K562 (cell line): ENCODE results near the gene NKIRAS2. TPM values are rescaled to one million over a fixed set of nuclear protein-coding genes. Genes with fewer than 3 reads are reported as not detected.

Experiments
- ATAC-seq: fragments of 200-7000 bp; cut with Tn5 transposase; 3 replicates; pipeline ENCODE4 v1.9.1; 2020; ENCODE audit warnings: moderate library complexity
- BruUV-seq: library from RNA; stranded (reverse); fragments of 400-500 nt; replicated peaks from 2 replicates; lab custom pipeline; 2021; lab: Mats Ljungman, UMichigan
- CTCF ChIA-PET: fragments of 300-600 bp; formaldehyde crosslinking; extraction: SDS; loops from one replicate; lab custom pipeline; 2021; ENCODE audit warnings: low intra/inter-chr PET ratio; lab: Yijun Ruan, JAX
- POLR2A ChIA-PET: fragments of 300-600, 350-650 bp; sonication (Branson Sonifier 250); formaldehyde crosslinking; extraction: SDS; loops from one replicate; lab custom pipeline; 2021; ENCODE audit warnings: antibody characterized with exemption, inconsistent platforms; lab: Yijun Ruan, JAX
- DNase-seq, 4 experiments: peaks; one replicate each; pipeline versions ENCODE4 v3.0.0 to v3.0.0-alpha.2; 2011 to 2018; ENCODE audit warnings: low spot score in 3 of 4, mixed read lengths in 3 of 4; ENCODE audit errors: extremely low read depth in 1 of 4
- FAIRE-seq: peaks from 2 replicates; lab custom pipeline; 2011; peaks lifted over from hg19 to GRCh38; lab: Jason Lieb, UNC
- H2AFZ ChIP-seq: 2 replicates; pipeline ENCODE4 v1.6.0; 2011; ENCODE audit warnings: low read depth, low read length, control low read depth, inconsistent platforms
- H3K27ac ChIP-seq: fragments of 200-600 bp; 3 replicates; pipeline ENCODE4 v1.8.0; 2011; ENCODE audit warnings: low read depth, mild to moderate bottlenecking, control low read depth, inconsistent platforms, low read length, moderate library complexity, mixed read lengths; ENCODE audit errors: extremely low read depth
- H3K27me3 ChIP-seq, 2 experiments: fragments of 300-600 bp in 1 of 2; 2 replicates in 1 of 2; 3 replicates in 1 of 2; pipeline versions ENCODE4 v1.6.0 to v1.8.0; 2011; ENCODE audit warnings: inconsistent platforms in 2 of 2, low read length in 2 of 2, mild to moderate bottlenecking in 1 of 2, mixed read lengths in 1 of 2, moderate library complexity in 1 of 2; ENCODE audit not compliant: control insufficient read depth in 2 of 2, insufficient read depth in 2 of 2
- H3K36me3 ChIP-seq: fragments of 300-600 bp; 3 replicates; pipeline ENCODE4 v1.8.0; 2011; ENCODE audit warnings: mild to moderate bottlenecking, low read length, inconsistent platforms; ENCODE audit not compliant: control insufficient read depth, insufficient read depth
- H3K4me1 ChIP-seq, 2 experiments: fragments of 200-600 bp in 1 of 2; replicated peaks in 1 of 2; 2 replicates in 1 of 2; 3 replicates in 1 of 2; pipeline versions ENCODE4 v1.5.1 to v1.8.0; 2011; ENCODE audit warnings: inconsistent platforms in 2 of 2, low read length in 2 of 2, mild to moderate bottlenecking in 1 of 2, mixed read lengths in 1 of 2, moderate library complexity in 1 of 2; ENCODE audit not compliant: control insufficient read depth in 2 of 2, insufficient read depth in 2 of 2
- H3K4me2 ChIP-seq: 2 replicates; pipeline ENCODE4 v1.6.1; 2011; ENCODE audit warnings: low read length, control low read depth, inconsistent platforms, mixed read lengths; ENCODE audit not compliant: insufficient read depth
- H3K4me3 ChIP-seq: fragments of 200-600 bp; sonication (generic), shearing (Covaris generic); 2 replicates; pipeline ENCODE4 v1.5.1; 2016; ENCODE audit warnings: control low read depth, inconsistent platforms
- H3K79me2 ChIP-seq: fragments of 200-600 bp; 3 replicates; pipeline ENCODE4 v1.8.0; 2011; ENCODE audit warnings: low read length, inconsistent platforms; ENCODE audit not compliant: control insufficient read depth, insufficient read depth
- H3K9ac ChIP-seq, 2 experiments: 2 replicates each; pipeline versions ENCODE4 v1.6.0 to v1.6.1; 2011; ENCODE audit warnings: low read depth in 2 of 2, low read length in 2 of 2, control low read depth in 1 of 2, inconsistent platforms in 1 of 2, mild to moderate bottlenecking in 1 of 2, mixed read lengths in 1 of 2; ENCODE audit not compliant: insufficient read depth in 1 of 2
- H3K9me1 ChIP-seq: one replicate; pipeline ENCODE4 v1.6.0; 2011; ENCODE audit warnings: inconsistent platforms, mild to moderate bottlenecking, low read length, moderate library complexity; ENCODE audit not compliant: control insufficient read depth, insufficient read depth
- H3K9me3 ChIP-seq: replicated peaks from 2 replicates; pipeline ENCODE4 v1.5.1; 2011; ENCODE audit warnings: low read depth, low read length, inconsistent platforms; ENCODE audit not compliant: control insufficient read depth, insufficient read depth
- H4K20me1 ChIP-seq: replicated peaks from 2 replicates; pipeline ENCODE4 v1.6.1; 2011; ENCODE audit warnings: low read length, inconsistent platforms, mixed read lengths; ENCODE audit not compliant: control insufficient read depth, insufficient read depth
- CHAMP1 ChIP-seq: fragments of 450-650 bp; IDR thresholded peaks from 2 replicates; pipeline ENCODE4 v1.6.1; 2016; ENCODE audit warnings: mild to moderate bottlenecking
- CREB3 ChIP-seq: fragments of 450-650 bp; conservative IDR thresholded peaks from 2 replicates; pipeline ENCODE4 v1.6.1; 2016; ENCODE audit warnings: missing genetic modification characterization, low read depth, mild to moderate bottlenecking, missing compliant biosample characterization, moderate library complexity
- CTBP1 ChIP-seq: fragments of 450-650 bp; IDR thresholded peaks from 2 replicates; pipeline ENCODE4 v1.6.1; 2016; ENCODE audit warnings: borderline replicate concordance
- MCM7 ChIP-seq, 2 experiments: fragments of 450-650 bp; IDR thresholded peaks; 2 replicates each; pipeline ENCODE4 v1.6.1; 2016 to 2018
- NFRKB ChIP-seq: fragments of 450-650 bp; IDR thresholded peaks from 2 replicates; pipeline ENCODE4 v1.6.1; 2016; ENCODE audit warnings: low read depth
- NUFIP1 ChIP-seq: fragments of 450-650 bp; IDR thresholded peaks from 2 replicates; pipeline ENCODE4 v1.6.1; 2018; ENCODE audit not compliant: partially characterized antibody
- ZNF316 ChIP-seq: fragments of 450-650 bp; IDR thresholded peaks from 2 replicates; pipeline ENCODE4 v1.6.1; 2016
- ZNF766 ChIP-seq: fragments of 200-800 bp; sonication (Bioruptor generic); conservative IDR thresholded peaks from 2 replicates; pipeline ENCODE4 v1.6.1; 2016; ENCODE audit warnings: missing genetic modification characterization, missing compliant biosample characterization
- WGBS: fragments of 100-300 bp; shearing (Covaris generic); methylation state at CpG from one replicate; pipeline ENCODE4 v1.1.6; 2016; ENCODE audit warnings: low coverage, mixed read lengths; ENCODE audit not compliant: insufficient coverage; ENCODE audit errors: missing lambda C conversion rate; 5-methylcytosine and 5-hydroxymethylcytosine counted together
- in situ Hi-C: fragments of 300-500 bp; cut with MboI; formaldehyde crosslinking; loops from 4 replicates; pipeline ENCODE4 v1.15.0; 2018; ENCODE audit warnings: inconsistent platforms, mixed read lengths
- intact Hi-C: fragments of 100-400 bp; cut with micrococcal nuclease; formaldehyde crosslinking; loops from 2 replicates; pipeline ENCODE4 v1.14.2; 2022
- polyA plus RNA-seq, 8 experiments: library from polyadenylated mRNA; depleted of rRNA in 4 of 8; stranded (reverse) in 5 of 8; unstranded in 3 of 8; fragments of >200 nt; fragmentation: Nextera tagmentation in 2 of 8; fragmentation: Illumina TruSeq in 1 of 8; extraction: Ambion mirVana in 2 of 8; extraction: Trizol in 1 of 8; gene quantifications; 2 replicates each; pipeline versions ENCODE4 v1.2.1 to v1.2.3, GENCODE V29; 2011 to 2014; ENCODE audit warnings: inconsistent platforms in 1 of 8, missing spikeins in 1 of 8
- total RNA-seq, 7 experiments: library from RNA; depleted of rRNA in 6 of 7; stranded (reverse); fragments of >200 nt in 6 of 7; fragmentation: Illumina TruSeq in 2 of 7; extraction: Trizol in 2 of 7; gene quantifications; 2 replicates each; pipeline versions ENCODE4 v1.2.1 to v1.2.3, GENCODE V29; 2011 to 2021; ENCODE audit warnings: low replicate concordance in 1 of 7

The NKIRAS2 gene
- total and polyA plus RNA-seq, 9 of the 15 experiments (the other 6 are each of a cell fraction or from before 2014, with no cell fraction given) = 10.1 to 65.5 (median 29.8) TPM

- TF ChIP-seq CHAMP1 (no peak), ZNF316 (peak; percentile 80), ZNF766 (CRISPR knock-in tag) (no peak), NFRKB (no peak), MCM7 (IDR thresholded peaks at IDR 0.05) (no peak)
- TF ChIP-seq, all 486 proteins: peak for 5
Observed at GRCh38 chr17:41998497-41998896, 21.4 kb upstream of the NKIRAS2 start (continued).

GRCh38 chr17:42000413-42001133, 19.3 kb upstream of the NKIRAS2 start:
- Histone ChIP-seq H3K4me3 (no peak overlapping the region), H3K4me2 (no peak overlapping the region), H3K9me3 (no peaks in the 10 kb centered on the region), H4K20me1 (peaks cover 19% of the 10 kb centered on the region; the same call in 1 of the 2 replicates), H3K27ac (no peak overlapping the region), H3K36me3 (peaks cover 85% of the 10 kb centered on the region), H3K4me1 (no peaks in the 10 kb centered on the region; a peak in 1 of 5 replicates), H2AFZ (no peak overlapping the region), H3K79me2 (peaks cover 47% of the 10 kb centered on the region), H3K9me1 (no peaks in the 10 kb centered on the region), H3K9ac (no peak overlapping the region), H3K27me3 (no peaks in the 10 kb centered on the region)
- CTCF ChIA-PET = no interaction called here
- POLR2A ChIA-PET = interaction anchor here (0.8 to 3.9 kb wide), 3 partner anchors 13 to 34 kb away, joined by 3 to 16 read pairs (median 3); partner anchors contain the start of gene CNP
- no peak for FAIRE-seq
- no peak for ATAC-seq
- no TSS peak for BruUV-seq
- 91% methylated on average over 3 of the region's 3 CpGs for WGBS
- in situ Hi-C loops (no loop called here), intact Hi-C loops (no loop called here)
- DNase-seq = no peak
- no peak for TF ChIP-seq CREB3 (tag)
- TF ChIP-seq CTBP1 = no peak
- no peak for TF ChIP-seq NUFIP1
